ENCODE data around the gene SPTBN2.

The SPTBN2 gene

DNA sequence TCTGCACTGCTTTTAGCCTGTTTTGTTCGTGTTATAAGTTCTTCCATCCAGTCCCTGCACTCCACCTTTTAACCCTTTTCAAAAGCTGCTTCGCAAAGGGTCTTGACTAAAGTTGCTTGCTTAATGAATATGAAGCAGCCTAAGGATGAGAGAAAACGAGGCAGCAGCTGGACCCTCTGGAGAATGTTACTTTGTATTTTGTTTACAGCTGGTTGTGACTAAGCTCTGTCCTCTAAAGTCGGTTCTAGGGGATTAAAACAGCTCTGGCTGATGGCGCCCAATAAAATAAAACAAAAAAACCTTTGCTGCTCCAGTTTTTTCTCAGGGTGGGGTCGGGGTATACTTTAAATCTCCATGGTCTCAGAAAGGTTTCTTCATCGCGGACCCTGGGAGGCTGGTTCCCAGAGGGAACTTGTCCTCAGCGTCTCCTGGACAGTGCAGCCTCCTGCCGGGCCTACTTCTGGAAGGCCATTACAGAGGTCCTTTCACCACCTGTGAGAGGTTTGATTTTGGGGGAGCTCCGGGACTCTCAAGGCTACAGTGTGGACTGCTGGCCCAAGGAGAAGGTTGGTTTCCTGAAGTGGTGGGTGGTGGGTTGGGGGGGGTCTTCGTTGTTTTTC, 91.3 kb downstream of the SPTBN2 start:
- Histone ChIP-seq H3K36me3 (ENCODE audit: insufficient read depth, low read length) (peaks cover 30% of the 10 kb centered on the region), H3K9ac (ENCODE audit: low read depth, low read length) (peak overlapping the region; percentile 61), H3K9me3 (ENCODE audit: control insufficient read depth, insufficient read depth, low read length) (no peaks in the 10 kb centered on the region), H3K4me1 (ENCODE audit: insufficient read depth, low read length) (peaks cover 19% of the 10 kb centered on the region)

- peaks cover 35% of the 10 kb centered on the region for H3K36me3 ChIP-seq (ENCODE audit: insufficient read depth, low read length)
- no peaks in the 10 kb centered on the region for H3K9me3 ChIP-seq (ENCODE audit: control insufficient read depth, insufficient read depth, low read length)
- H3K9ac ChIP-seq (ENCODE audit: low read depth, low read length), result no peak overlapping the region
- peaks cover 17% of the 10 kb centered on the region for H3K4me1 ChIP-seq (ENCODE audit: insufficient read depth, low read length)
These were observed 92.6 kb downstream of the SPTBN2 start for GRCh38 chr11:66636411-66636810.
